Lower leg skin (tissue), 4 donors: ENCODE measurements around the gene SLC39A11. TPM values are rescaled to one million over a fixed set of nuclear protein-coding genes. Genes with fewer than 3 reads are reported as not detected.

Experiments
- DNase-seq, 2 donors: peaks; one replicate each; pipeline ENCODE4 v3.0.0-alpha.2; 2019; ENCODE audit warnings: low spot score in 2 of 2
- H3K4me3 ChIP-seq: fragments of 200-600 bp; sonication (generic); 2 replicates; pipeline ENCODE4 v1.5.1; 2017; ENCODE audit warnings: mild to moderate bottlenecking, low read depth; ENCODE audit not compliant: poor library complexity, severe bottlenecking
- POLR2A ChIP-seq, 2 donors: fragments of 450-650 bp; IDR thresholded peaks; one replicate each; pipeline ENCODE4 v1.6.1; 2016 to 2017; ENCODE audit warnings: antibody characterized with exemption in 2 of 2, mild to moderate bottlenecking in 1 of 2, moderate library complexity in 1 of 2
- WGBS, 2 donors: methylation state at CpG; one replicate each; pipeline ENCODE4 v1.1.5; 2018; 5-methylcytosine and 5-hydroxymethylcytosine counted together
- intact Hi-C: fragments of 100-400 bp; cut with DNase I; formaldehyde crosslinking; loops from one replicate; pipeline ENCODE4 v1.15.0; 2023; ENCODE audit warnings: low total_unique reads
- total RNA-seq, 4 donors: library from RNA; depleted of rRNA; stranded (reverse); fragments of >200 nt; gene quantifications; one replicate each; pipeline ENCODE4 v1.1.0, GENCODE V29; 2016
- TF ChIP-seq, protein P1 (sequence below), 3 donors: fragments of 450-650 bp; IDR thresholded peaks; one replicate each; pipeline ENCODE4 v1.5.1; 2016; ENCODE audit warnings: antibody characterized with exemption in 3 of 3, mild to moderate bottlenecking in 3 of 3, moderate library complexity in 2 of 3

SLC39A11 gene
- total RNA-seq: 10 to 100 TPM; 41.6 to 59.0 (median 47.1) TPM

- intact Hi-C loops: no loop called here
- H3K4me3 ChIP-seq: peak within 1 kb of the TSS; percentile 48
- WGBS, 2 donors: 7 to 8% methylated on average over 21 to 23 of the region's 23 CpGs
- TF ChIP-seq, protein P1, sequence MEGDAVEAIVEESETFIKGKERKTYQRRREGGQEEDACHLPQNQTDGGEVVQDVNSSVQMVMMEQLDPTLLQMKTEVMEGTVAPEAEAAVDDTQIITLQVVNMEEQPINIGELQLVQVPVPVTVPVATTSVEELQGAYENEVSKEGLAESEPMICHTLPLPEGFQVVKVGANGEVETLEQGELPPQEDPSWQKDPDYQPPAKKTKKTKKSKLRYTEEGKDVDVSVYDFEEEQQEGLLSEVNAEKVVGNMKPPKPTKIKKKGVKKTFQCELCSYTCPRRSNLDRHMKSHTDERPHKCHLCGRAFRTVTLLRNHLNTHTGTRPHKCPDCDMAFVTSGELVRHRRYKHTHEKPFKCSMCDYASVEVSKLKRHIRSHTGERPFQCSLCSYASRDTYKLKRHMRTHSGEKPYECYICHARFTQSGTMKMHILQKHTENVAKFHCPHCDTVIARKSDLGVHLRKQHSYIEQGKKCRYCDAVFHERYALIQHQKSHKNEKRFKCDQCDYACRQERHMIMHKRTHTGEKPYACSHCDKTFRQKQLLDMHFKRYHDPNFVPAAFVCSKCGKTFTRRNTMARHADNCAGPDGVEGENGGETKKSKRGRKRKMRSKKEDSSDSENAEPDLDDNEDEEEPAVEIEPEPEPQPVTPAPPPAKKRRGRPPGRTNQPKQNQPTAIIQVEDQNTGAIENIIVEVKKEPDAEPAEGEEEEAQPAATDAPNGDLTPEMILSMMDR (IDR thresholded peaks at IDR 0.05): peak in 1 of 3 donors; percentile 14
- no peak for TF ChIP-seq POLR2A (IDR thresholded peaks at IDR 0.05)
- peak; percentile 91 to 98 for DNase-seq
Observed at GRCh38 chr17:73092523-73093135, at the start of gene SLC39A11. TSS of gene SLC39A11 (minus strand) at chr17:73092688. CDS start at chr17:73088764, 3,924 bp downstream.

- no peak for TF ChIP-seq POLR2A (IDR thresholded peaks at IDR 0.05)
- TF ChIP-seq, protein P1 (IDR thresholded peaks at IDR 0.05): no peak
- DNase-seq: no peak
- H3K4me3 ChIP-seq: no peak overlapping the region
- 84 to 90% methylated on average over 6 of the region's 6 CpGs for WGBS, 2 donors
- intact Hi-C loops: no loop called here
Observed at GRCh38 chr17:73141411-73141810, 48.9 kb upstream of the SLC39A11 start.

- WGBS, 2 donors: 57 to 59% methylated on average over 5 of the region's 5 CpGs
- H3K4me3 ChIP-seq: no peak overlapping the region
- no peak for DNase-seq
- TF ChIP-seq, protein P1 (IDR thresholded peaks at IDR 0.05): no peak
- no peak for TF ChIP-seq POLR2A (IDR thresholded peaks at IDR 0.05)
- intact Hi-C loops: no loop called here
Observed at GRCh38 chr17:73140566-73140965, 48.1 kb upstream of the SLC39A11 start.

DNA sequence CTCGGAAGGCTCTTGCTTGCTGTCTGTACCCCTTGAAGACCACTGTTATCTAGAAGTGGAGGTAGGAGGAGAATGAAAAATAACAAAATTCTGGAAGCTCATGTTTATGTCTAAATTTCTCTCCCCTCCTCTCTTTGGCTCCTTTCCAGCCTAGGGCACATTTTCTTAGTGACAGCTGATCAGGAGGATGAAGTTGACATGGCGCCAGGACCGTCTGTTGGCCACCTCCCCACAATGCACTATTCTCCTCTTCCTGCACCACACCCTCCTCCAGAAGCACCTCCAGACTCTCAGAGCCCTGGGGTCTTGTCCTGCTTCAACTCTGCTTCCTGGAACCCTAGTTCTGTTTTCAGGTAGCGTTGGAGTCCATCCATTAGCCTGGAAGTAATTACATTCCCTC, 46.8 kb upstream of the SLC39A11 start:
- TF ChIP-seq, protein P1 (IDR thresholded peaks at IDR 0.05): no peak
- no peak for TF ChIP-seq POLR2A (IDR thresholded peaks at IDR 0.05)
- intact Hi-C loops: no loop called here
- DNase-seq: no peak
- WGBS, 2 donors: 41 to 46% methylated on average over 4 of the region's 4 CpGs
- no peak overlapping the region for H3K4me3 ChIP-seq

DNA sequence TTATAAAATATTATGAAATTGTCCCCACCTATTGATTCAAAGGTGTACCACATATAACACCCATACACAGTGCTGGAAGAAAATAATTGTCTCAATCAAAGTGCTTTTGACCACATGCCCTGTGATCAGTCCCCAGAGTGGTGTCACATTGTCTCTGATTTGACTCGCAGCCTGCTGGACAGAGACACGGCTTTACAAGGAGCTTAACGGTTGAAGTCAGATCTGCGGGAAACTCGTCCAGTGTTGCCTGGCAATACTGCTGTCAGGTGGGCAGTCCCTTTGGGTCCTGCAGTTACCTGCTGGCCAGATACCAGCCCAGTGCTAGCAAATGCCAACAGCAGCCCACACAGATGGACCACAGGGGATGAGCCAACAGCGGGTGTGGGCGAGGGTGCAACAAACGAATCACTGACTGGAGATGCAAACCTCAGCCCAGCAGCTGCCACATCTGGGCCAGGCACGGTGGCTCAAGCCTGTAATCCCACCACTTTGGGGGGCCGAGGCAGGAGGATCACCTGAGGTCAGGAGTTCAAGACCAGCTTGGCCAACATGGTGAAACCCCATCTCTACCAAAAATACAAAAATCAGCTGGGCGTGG, 46.2 kb upstream of the SLC39A11 start:
- WGBS, 2 donors: 51 to 56% methylated on average over 10 to 11 of the region's 11 CpGs
- intact Hi-C loops: no loop called here
- no peak for DNase-seq
- TF ChIP-seq, protein P1 (IDR thresholded peaks at IDR 0.05): no peak
- TF ChIP-seq POLR2A (IDR thresholded peaks at IDR 0.05): no peak
- H3K4me3 ChIP-seq: no peak overlapping the region
